ENCODE results near the gene YIPF3. TPM values are rescaled to one million over a fixed set of nuclear protein-coding genes. Genes with fewer than 3 reads are reported as not detected.

YIPF3 gene
- total RNA-seq, 1 experiment from 2014 or later = 81.3 TPM

GRCh38 chr6:43503443-43503842, 13.3 kb downstream of the YIPF3 start:
- ATAC-seq = no peak
- Mint-ChIP-seq H3K27me3 (ENCODE audit: low read depth) (peaks cover 16% of the 10 kb centered on the region), H3K4me1 (no peaks in the 10 kb centered on the region), H3K36me3 (peaks cover 47% of the 10 kb centered on the region), H3K9me3 (no peaks in the 10 kb centered on the region), H3K4me3 (no peak overlapping the region), H3K27ac (no peak overlapping the region)
- TF ChIP-seq, protein P1, sequence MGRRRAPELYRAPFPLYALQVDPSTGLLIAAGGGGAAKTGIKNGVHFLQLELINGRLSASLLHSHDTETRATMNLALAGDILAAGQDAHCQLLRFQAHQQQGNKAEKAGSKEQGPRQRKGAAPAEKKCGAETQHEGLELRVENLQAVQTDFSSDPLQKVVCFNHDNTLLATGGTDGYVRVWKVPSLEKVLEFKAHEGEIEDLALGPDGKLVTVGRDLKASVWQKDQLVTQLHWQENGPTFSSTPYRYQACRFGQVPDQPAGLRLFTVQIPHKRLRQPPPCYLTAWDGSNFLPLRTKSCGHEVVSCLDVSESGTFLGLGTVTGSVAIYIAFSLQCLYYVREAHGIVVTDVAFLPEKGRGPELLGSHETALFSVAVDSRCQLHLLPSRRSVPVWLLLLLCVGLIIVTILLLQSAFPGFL (CRISPR knock-in tag; IDR thresholded peaks at IDR 0.05; ENCODE audit: borderline replicate concordance) = no peak
- TF ChIP-seq, protein P2, sequence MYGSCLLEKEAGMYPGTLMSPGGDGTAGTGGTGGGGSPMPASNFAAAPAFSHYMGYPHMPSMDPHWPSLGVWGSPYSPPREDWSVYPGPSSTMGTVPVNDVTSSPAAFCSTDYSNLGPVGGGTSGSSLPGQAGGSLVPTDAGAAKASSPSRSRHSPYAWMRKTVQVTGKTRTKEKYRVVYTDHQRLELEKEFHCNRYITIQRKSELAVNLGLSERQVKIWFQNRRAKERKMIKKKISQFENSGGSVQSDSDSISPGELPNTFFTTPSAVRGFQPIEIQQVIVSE (CRISPR knock-in tag; IDR thresholded peaks at IDR 0.05; ENCODE audit: borderline replicate concordance) = no peak
- TF ChIP-seq KAT7 (CRISPR knock-in tag; IDR thresholded peaks at IDR 0.05; ENCODE audit: borderline replicate concordance) (no peak), TCF7 (CRISPR knock-in tag; IDR thresholded peaks at IDR 0.05; ENCODE audit: low read depth) (no peak), IRF1 (CRISPR knock-in tag; IDR thresholded peaks at IDR 0.05) (no peak), ZNF532 (CRISPR knock-in tag; IDR thresholded peaks at IDR 0.05; ENCODE audit: borderline replicate concordance) (no peak), E2F5 (CRISPR knock-in tag; IDR thresholded peaks at IDR 0.05) (no peak), PRRX2 (CRISPR knock-in tag; IDR thresholded peaks at IDR 0.05) (no peak)
- TF ChIP-seq, protein P3, sequence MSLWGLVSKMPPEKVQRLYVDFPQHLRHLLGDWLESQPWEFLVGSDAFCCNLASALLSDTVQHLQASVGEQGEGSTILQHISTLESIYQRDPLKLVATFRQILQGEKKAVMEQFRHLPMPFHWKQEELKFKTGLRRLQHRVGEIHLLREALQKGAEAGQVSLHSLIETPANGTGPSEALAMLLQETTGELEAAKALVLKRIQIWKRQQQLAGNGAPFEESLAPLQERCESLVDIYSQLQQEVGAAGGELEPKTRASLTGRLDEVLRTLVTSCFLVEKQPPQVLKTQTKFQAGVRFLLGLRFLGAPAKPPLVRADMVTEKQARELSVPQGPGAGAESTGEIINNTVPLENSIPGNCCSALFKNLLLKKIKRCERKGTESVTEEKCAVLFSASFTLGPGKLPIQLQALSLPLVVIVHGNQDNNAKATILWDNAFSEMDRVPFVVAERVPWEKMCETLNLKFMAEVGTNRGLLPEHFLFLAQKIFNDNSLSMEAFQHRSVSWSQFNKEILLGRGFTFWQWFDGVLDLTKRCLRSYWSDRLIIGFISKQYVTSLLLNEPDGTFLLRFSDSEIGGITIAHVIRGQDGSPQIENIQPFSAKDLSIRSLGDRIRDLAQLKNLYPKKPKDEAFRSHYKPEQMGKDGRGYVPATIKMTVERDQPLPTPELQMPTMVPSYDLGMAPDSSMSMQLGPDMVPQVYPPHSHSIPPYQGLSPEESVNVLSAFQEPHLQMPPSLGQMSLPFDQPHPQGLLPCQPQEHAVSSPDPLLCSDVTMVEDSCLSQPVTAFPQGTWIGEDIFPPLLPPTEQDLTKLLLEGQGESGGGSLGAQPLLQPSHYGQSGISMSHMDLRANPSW (CRISPR knock-in tag; conservative IDR thresholded peaks at IDR 0.05; ENCODE audit: low read depth) = no peak
- TF ChIP-seq, protein P4, sequence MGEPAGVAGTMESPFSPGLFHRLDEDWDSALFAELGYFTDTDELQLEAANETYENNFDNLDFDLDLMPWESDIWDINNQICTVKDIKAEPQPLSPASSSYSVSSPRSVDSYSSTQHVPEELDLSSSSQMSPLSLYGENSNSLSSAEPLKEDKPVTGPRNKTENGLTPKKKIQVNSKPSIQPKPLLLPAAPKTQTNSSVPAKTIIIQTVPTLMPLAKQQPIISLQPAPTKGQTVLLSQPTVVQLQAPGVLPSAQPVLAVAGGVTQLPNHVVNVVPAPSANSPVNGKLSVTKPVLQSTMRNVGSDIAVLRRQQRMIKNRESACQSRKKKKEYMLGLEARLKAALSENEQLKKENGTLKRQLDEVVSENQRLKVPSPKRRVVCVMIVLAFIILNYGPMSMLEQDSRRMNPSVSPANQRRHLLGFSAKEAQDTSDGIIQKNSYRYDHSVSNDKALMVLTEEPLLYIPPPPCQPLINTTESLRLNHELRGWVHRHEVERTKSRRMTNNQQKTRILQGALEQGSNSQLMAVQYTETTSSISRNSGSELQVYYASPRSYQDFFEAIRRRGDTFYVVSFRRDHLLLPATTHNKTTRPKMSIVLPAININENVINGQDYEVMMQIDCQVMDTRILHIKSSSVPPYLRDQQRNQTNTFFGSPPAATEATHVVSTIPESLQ (CRISPR knock-in tag; IDR thresholded peaks at IDR 0.05) = no peak
- POLR2A ChIA-PET = no interaction called here
- CTCF ChIA-PET = no interaction called here
- DNase-seq (ENCODE audit: low spot score) = no peak

GRCh38 chr6:43502666-43503065, 14.1 kb downstream of the YIPF3 start:
- POLR2A ChIA-PET = no interaction called here
- H3K27ac Mint-ChIP-seq = no peak overlapping the region
- TF ChIP-seq USF1 (CRISPR knock-in tag; IDR thresholded peaks at IDR 0.05) = no peak
- TF ChIP-seq ZNF532 (CRISPR knock-in tag; IDR thresholded peaks at IDR 0.05; ENCODE audit: borderline replicate concordance) = no peak
- no peak for TF ChIP-seq SMAD3 (CRISPR knock-in tag; IDR thresholded peaks at IDR 0.05; ENCODE audit: borderline replicate concordance)

More at GRCh38 chr6:43502666-43503065, 14.1 kb downstream of the YIPF3 start:
- Mint-ChIP-seq H3K27me3 (ENCODE audit: low read depth) (peaks cover 8% of the 10 kb centered on the region), H3K4me1 (no peaks in the 10 kb centered on the region), H3K36me3 (peaks cover 49% of the 10 kb centered on the region), H3K4me3 (no peak overlapping the region), H3K9me3 (no peaks in the 10 kb centered on the region)
- ATAC-seq (no peak), DNase-seq (ENCODE audit: low spot score) (no peak)
- CTCF ChIA-PET = no interaction called here

Data from WTC11 (cell line).